HG03097 (cell line): Measurements from ENCODE around the gene IMMP2L.
A peak's percentile ranks its signal among the peaks of the same experiment; 100 is the strongest.
"Not testable (repeated sequence)": the region's sequence is repeated elsewhere in the genome, so short reads cannot be mapped to it uniquely, and the experiment has no call there.

Source experiments
- ATAC-seq: cut with Tn5 transposase; IDR thresholded peaks from one replicate; pipeline ENCODE4 v1.9.1; 2021; ENCODE audit not compliant: unreplicated experiment, low FRiP score

The IMMP2L gene

DNA sequence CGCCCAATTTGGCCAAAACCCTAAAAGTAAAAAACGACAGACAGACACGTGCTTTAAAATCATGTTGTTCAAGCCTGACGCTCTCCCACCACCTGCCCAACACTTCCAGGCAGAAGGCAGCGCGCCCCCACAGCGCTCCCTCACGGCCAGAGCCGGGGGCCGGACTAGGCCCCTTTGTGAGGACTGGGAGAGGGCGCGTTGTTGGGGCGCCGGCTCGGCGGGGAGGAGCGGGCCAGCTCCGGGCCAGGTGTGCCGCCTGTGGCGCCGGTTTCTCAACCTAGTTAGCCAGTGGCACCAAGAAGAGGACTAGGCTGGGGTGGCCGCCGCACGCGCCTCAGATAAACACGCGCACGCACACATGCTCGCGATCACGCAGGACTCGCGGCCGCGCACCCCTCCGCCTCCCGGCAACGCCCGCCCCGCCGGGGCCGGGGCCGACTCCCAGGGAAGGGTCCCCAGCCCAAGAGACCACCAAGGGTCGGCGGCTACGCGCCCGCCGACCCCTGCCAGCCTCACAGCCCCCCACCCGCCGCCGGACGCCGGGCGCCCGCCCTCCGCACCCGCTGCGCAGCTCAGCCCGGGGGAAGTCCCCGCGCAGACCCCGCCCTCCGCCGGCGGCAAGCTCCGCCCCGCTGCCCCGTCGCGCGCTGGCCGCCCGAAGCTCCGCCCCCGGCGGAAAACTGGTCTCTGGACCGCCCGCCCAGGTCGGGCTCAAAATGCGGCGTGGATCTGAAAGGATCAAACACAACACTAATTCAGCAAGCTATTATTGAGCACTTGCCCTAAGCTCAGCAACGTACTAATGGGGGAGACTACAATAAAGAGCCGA, at the start of gene IMMP2L:
TSS of gene IMMP2L (minus strand) at position 589 of the 829 bp plus-strand sequence.
- ATAC-seq = peak; percentile 86

DNA sequence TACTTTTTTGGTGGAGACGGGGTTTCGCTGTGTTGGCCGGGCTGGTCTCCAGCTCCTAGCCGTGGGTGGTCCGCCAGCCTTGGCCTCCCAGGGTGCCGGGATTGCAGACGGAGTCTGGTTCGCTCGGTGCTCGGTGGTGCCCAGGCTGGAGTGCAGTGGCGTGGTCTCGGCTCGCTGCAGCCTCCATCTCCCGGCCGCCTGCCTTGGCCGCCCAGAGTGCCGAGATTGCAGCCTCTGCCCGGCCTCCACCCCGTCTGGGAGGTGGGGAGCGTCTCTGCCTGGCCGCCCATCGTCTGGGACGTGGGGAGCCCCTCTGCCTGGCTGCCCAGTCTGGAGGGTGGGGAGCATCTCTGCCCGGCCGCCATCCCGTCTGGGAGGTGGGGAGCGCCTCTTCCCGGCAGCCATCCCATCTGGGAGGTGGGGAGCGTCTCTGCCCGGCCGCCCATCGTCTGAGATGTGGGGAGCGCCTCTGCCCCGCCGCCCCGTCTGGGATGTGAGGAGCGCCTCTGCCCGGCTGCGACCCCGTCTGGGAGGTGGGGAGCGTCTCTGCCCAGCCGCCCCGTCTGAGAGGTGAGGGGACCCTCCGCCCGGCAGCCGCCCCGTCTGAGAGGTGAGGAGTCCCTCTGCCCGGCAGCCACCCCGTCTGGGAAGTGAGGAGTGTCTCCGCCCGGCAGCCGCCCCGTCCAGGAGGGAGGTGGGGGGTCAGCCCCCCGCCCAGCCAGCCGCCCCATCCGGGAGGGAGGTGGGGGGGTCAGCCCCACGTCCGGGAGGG, 47.4 kb upstream of the IMMP2L start:
- ATAC-seq = not testable (repeated sequence)

DNA sequence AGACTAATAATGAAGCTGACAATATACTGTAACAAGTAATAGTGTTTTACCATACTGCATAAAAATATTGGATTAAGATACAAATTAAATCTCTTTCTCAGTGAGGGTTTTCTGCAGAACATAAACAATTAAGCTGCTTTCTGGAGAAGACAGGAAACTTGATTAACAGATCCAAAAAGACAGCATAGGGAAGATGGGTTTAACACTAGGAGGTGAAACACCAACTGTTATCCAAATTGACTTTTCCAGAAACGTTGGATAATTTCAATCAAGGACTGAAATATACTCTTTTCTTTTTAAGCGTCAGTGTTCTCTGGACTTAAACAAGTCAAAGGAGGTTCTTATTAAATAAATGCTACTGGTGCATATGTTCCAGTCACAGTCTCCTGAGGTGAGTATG, 45.3 kb upstream of the IMMP2L start:
- no peak for ATAC-seq

DNA sequence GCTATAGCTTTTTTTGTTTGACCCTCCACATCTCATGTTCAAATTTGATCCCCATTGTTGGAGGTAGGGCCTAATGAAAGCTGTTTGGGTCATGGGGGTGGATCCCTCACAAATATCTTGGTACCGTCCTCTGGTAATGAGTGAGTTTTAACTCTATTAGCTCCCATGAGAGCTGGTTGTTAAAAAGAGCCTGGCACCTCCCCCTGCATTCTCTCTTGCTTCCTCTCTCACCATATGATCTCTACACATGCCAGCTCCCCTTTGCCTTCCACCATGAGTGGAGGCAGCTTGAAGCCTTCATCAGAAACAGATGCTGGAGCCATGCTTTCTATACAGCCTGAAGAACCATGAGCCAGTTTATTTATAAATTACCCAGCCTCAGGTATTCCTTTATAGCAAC, 43.0 kb upstream of the IMMP2L start:
- no peak for ATAC-seq

DNA sequence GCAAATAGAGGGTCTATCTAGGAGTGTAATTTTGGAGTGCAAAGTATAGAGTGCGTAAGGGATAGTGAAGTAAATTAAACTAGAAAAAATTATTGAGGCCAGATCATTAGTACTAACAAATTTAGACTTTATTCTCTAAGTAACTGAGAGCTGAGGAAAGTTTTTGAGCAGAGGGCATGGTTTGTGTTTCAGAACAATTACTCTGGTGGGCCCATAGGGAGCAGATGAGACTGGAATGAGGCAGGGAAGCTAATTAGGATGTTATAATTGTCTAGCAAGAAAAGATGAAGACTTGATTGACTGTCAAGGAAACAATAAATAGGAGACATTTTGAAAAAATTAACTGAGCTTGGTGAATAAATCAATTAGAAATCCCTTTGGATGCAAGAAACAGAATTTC, 37.8 kb upstream of the IMMP2L start:
- no peak for ATAC-seq

DNA sequence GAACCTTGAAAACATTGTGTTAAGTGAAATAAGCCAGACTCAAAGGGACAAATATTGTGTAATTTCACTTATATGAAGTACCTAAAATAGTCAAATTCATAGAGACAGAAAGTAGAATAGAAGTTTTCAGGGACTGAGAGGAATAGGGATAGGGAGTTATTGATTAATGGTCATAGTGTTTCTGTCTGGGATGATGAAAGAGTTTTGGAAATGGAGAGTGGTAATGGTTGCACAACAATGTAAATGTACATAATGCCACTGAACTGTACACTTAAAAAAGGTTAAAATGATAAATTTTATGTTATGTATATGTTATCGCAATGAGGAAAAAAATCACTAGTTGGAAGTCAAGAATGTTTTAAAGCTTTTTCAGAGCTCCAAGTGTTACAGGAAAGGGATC, 33.5 kb upstream of the IMMP2L start:
- no peak for ATAC-seq

DNA sequence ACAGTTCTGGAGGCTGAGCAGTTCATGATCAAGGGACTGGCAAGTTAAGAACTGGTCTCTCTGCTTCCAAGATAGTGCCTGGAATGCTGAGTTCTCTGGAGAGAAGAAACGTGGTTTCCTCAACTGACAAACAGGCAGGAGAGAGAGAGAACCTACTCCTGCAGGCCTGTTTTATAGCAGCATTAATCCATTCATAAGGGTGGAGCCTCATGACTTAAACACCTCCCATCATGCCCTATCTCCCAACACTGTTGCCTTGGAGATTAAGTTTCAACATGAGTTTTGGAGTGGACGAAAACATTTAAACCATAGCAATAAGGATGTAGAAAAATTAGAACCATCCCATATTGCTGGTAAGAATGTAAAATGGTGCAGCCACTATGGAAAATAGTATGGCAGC, 32.3 kb upstream of the IMMP2L start:
- ATAC-seq = no peak

DNA sequence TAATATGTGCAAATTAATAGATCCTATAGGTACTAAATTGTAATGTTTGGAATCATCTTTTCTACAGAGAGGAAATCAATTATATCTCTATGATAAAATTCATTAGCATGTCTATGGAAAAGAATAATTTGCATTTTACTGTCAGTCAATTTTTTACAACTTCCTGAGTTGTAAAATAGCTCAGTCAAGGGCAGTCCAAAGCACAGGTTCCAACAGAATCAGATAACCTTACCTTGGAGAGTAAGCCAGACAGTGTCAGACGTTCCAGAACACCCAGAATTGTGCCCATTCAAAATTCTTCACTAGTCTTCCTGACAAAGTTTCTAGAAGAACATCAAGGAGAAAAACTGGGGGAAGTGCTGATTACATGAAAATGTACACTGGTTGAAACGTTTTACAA, 31.1 kb upstream of the IMMP2L start:
- no peak for ATAC-seq

DNA sequence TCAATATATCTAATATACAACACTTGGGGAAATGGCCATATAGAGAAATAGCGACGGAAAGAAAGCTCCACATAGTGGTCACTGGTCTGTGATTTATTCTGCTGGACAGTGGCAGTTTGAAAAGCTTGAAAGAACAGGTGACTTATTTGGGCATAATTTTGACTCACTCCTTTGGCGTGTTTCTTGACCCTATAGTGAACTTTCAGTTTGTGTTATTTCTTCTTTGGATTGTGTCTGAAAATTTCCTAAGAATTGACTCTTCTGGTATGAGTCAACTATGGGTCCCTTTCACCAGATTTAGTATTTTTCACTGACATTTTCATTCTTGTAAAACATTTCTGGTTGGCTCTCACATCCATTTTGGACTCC, 25.8 kb upstream of the IMMP2L start:
- ATAC-seq = no peak

DNA sequence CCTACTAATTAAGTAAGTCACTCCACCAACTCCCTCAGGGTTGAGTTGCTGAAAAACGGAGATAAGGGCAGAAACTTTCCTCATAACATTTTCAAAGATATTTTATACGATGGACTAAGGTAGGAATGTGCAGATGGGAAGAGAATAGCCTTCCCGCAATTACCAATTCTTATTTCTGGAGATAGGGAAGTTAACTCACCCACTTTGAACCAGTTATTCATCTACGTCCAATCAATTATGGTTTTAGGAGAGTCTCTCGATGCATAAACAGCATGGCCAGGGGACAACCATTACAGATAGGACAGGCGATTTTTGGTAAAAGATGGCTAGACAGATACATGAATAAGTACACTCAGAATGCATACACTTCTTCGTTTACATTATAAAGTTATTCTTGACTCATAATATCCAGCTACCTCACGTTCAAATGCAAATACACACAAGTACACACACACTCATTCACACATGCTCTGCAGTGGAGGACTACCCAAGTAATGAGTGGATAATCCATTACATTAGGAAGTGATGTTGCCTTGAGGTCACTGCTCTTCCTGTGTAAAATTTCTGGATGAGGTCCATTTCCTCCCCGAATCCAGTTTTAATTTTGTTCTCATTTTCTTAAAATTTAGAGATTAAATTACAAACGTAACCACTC, 25.2 kb upstream of the IMMP2L start:
- ATAC-seq = no peak

DNA sequence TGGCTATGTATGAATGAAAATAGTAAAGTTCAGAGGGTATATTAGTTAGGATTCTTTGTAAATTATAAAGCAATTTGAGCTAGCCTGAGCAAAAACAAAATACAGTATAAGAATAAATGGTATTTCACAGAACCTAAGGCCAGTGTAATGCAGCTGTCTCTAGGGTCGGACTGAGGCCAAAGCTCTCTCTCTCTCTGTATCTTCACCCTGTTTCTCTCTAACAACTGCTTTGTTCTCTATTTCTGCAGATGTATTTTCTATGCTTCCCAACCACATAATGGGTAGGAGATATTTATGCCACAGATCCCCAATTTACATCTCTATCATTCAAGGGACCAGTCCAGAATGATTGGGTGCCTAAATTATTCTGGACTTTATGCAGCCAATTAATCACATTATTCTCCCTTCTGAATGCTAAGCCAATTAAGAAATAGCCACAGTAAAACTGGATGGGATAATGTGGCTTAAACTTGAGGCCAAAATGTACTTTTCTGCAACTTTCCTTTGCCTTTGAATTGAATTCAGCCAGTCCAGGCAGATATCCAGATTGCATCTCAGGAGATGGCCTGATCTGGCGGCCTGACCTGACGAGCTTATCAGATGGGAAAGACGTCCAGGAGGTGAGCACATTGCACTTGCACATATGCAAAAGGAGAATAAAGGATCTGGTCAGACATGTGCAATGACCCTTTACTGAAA, 24.6 kb upstream of the IMMP2L start:
- no peak for ATAC-seq

DNA sequence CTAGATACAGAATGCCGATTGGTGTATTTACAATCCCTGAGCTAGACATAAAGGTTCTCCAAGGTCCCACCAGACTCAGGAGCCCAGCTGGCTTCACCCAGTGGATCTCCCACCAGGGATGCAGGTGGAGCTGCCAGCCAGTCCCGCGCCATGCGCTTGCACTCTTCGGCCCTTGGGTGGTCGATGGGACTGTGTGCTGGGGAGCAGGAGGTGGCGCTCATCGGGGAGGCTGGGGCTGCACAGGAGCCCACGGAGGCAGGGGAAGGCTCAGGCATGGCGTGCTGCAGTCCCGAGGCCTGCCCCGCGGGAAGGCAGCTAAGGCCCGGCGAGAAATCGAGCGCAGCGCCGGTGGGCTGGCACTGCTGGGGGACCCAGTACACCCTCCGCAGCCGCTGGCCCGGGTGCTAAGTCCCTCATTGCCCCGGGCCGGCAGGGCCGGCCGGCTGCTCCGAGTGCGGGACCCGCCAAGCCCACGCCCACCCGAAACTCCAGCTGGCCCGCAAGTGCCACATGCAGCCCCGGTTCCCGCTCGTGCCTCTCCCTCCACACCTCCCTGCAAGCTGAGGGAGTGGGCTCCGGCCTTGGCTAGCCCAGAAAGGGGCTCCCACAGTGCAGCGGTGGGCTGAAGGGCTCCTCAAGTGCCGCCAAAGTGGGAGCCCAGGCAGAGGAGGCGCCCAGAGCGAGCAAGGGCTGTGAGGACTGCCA, 19.6 kb upstream of the IMMP2L start:
- ATAC-seq = not testable (repeated sequence)

DNA sequence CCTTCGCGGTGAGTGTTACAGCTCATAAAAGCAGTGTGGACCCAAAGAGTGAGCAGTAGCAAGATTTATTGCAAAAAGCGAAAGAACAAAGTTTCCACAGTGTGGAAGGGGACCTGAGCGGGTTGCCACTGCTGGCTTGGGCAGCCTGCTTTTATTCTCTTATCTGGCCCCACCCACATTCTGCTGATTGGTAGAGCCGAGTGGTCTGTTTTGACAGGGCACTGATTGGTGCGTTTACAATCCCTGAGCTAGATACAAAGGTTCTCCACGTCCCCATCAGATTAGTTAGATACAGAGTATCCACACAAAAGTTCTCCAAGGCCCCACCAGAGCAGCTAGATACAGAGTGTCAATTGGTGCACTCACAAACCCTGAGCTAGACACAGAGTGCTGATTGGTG, 18.9 kb upstream of the IMMP2L start:
- not testable (repeated sequence) for ATAC-seq

DNA sequence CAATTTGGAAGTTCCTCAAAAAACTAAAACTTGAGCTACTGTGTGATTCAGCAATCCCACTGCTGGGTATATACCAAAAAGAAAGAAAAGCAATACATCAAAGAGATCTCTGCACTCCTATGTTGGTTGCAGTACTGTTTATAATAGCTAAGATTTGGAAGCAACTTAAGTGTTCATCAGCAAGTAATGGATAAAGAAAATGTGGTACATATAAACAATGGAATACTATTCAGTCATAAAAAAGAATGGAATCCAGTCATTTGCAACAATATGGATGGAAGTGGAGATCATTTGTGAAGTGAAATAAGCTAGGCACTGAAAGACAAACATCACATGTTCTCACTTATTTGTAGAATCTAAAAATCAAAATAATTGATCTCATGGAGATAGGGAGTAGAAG, 16.5 kb upstream of the IMMP2L start:
- ATAC-seq = no peak

DNA sequence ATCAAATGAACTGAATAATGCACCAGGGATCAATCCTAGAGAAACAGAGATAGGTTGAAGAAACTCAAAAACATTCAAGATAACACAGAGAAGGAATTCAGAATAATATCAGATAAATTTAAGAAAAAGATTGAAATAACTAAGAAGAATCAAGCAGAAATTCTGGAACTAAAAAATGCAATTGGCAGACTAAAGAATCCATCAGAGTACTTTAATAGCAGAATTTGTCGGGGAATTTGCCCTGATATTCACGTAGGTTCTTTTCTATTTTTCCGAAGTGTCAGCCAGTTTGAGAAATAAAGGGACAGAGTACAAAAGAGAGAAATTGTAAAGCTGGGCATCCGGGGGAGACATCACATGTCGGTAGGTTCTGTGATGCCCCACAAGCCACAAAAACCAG, 9.4 kb upstream of the IMMP2L start:
- no peak for ATAC-seq

DNA sequence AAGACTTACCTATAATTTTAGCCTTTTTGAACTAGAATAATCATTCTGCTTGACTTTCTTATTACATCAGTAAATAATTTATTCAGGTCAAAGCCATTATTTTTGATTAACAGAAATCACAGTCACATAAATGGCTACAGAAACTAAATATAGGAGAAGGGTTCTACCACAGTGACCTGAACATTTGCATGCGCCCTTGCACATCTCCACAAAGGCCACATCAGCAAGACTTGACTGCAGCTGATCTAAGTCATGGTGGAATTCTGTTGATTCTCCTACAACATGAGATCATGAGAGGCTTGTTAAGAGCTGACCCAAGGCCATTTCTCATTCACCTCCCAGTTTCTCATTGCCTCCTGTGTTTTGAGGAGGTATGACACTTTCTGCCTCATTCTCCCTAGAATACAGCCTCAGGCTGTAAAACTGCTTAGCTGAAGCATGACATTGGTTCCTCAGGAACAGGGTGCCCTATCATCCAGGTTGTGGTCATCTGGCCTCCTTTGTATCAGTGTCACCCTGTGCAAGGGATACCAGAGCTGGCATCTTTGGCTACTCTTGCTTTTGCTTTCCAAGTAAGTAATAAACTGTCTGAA, 6.7 kb upstream of the IMMP2L start:
- ATAC-seq = no peak

DNA sequence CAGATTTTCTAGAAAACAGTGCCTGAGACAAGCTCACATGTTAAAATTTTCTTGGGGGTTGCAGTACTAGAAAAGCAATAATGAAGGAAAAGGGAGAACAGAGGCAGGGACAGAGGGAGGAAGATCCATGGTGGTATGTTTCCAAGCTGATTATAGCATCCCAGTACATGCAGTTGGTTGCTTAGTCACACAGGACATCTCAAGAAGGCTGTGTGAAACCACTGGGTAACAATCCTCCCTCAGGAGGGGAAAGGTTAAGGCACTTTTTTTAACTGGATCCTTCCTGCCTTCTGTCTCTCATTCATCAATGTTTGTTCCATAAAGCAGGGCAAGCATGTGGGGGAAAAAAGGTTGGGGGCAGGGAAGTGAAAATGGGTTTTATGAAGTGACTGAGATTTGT, 6.1 kb upstream of the IMMP2L start:
- ATAC-seq = no peak

DNA sequence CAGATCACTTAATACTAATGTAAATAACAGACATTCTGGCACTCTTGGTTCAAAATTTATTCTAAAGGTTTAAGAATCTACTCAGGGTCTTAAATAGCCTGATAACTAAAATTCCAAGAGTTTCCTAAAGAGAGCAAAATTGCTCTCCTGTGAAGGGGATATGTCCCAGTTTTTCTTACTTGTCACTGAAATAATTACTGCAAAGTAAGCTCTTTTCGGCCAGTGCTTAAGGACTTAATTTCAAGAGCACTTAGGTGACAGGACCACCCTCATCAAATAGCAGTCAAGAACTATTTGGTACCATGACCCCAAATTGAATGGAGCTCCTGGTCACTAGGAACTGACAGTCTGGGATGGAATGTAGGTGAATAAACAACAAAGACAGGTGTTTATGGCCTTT, 1.8 kb upstream of the IMMP2L start:
- no peak for ATAC-seq

DNA sequence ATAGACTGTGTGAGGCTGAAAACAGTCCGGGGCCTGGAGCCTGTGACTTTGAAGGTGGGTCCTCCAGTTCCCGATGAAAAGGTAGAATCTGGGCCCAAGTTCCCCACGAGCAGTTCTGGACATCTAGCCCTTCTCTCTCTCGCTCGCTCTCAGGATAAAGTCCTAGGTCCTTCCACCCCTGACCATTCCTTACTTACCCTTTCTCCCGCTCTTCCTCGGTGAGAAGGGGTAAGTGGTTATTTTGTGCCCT, 713 bp downstream of the IMMP2L start:
- ATAC-seq = no peak
